Coronary artery (tissue), 2 donors: ENCODE measurements around the gene TICRR.

ENCODE experiments used
- DNase-seq: peaks from one replicate; pipeline ENCODE4 v3.0.0-alpha.2; 2017; ENCODE audit warnings: low spot score
- H3K27ac ChIP-seq, 2 donors: fragments of 200-600 bp; sonication (generic); one replicate each; pipeline ENCODE4 v1.5.1; 2016 to 2019
- H3K4me3 ChIP-seq: fragments of 200-600 bp; sonication (generic); 2 replicates; pipeline ENCODE4 v1.5.1; 2016; ENCODE audit warnings: mild to moderate bottlenecking, moderate library complexity
- TF ChIP-seq, protein P1 (sequence below): fragments of 200-600 bp; sonication (generic); IDR thresholded peaks from one replicate; pipeline ENCODE4 v1.5.1; 2019; ENCODE audit warnings: antibody characterized with exemption

The TICRR gene

DNA sequence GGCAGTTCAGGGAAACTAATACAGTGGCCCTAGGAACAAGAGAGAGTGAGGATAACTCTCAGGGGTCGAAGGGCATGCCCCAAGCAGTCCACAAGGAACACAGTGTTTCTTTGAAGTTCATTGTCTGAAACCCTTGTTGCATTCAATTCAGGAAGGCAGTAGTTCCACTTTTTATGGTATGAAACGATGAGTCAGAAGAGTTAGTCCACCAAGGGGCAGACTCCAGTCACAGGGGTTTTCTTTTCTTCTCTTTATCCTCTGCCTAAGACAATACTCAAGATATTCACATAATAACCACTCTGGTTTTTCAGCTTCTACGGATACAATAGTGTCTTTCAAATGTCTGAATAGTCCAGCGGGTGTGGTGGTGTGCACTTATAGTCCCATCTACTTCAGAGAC, 23.7 kb upstream of the TICRR start:
- no peak overlapping the region for H3K4me3 ChIP-seq
- no peak for DNase-seq
- no peak overlapping the region for H3K27ac ChIP-seq
- TF ChIP-seq, protein P1, sequence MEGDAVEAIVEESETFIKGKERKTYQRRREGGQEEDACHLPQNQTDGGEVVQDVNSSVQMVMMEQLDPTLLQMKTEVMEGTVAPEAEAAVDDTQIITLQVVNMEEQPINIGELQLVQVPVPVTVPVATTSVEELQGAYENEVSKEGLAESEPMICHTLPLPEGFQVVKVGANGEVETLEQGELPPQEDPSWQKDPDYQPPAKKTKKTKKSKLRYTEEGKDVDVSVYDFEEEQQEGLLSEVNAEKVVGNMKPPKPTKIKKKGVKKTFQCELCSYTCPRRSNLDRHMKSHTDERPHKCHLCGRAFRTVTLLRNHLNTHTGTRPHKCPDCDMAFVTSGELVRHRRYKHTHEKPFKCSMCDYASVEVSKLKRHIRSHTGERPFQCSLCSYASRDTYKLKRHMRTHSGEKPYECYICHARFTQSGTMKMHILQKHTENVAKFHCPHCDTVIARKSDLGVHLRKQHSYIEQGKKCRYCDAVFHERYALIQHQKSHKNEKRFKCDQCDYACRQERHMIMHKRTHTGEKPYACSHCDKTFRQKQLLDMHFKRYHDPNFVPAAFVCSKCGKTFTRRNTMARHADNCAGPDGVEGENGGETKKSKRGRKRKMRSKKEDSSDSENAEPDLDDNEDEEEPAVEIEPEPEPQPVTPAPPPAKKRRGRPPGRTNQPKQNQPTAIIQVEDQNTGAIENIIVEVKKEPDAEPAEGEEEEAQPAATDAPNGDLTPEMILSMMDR = no peak

DNA sequence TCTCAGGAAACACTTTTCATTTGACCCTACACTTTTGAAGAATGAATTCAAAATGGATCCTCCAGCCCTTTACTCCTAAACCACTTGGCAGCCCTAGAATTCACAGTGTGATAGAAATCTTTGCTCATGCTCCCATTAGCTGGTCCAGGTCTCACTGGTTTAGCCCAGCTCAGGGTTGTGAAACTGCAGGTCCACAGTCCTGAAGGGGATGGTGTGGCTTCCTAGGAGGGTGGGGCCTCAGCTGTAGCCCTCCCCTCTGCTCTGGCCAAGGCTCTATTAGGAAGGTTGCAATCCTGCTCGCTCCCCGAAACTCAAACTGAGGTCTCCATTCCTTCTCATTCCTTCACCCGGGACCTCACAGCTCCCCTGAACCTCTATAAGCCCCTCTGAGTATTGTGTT, 21.6 kb upstream of the TICRR start:
- DNase-seq = no peak
- H3K4me3 ChIP-seq = no peak overlapping the region

DNA sequence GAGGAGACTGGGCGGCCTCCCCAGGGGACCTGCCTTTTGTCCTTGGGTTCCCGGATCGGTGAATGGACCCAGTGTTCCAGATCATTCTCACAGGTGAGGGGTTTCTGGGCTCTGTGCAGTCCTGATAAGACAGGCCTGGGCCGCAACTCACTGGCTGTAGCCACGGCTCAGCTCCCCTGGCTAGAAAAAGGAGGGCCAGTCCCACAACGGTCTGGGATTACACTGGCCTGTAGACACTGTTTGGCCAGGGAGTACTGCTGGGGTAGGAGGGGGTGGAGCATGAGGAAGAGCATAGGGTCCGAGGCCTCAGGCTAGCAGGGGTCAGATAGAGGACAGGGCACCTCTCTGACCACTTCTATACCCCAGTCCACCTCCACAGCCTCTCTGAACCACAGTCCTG, 21.0 kb upstream of the TICRR start:
- no peak for DNase-seq
- TF ChIP-seq, protein P1 = no peak
- Histone ChIP-seq H3K4me3 (no peak overlapping the region), H3K27ac (no peak overlapping the region)

More for the DNA sequence above, 21.6 kb upstream of the TICRR start:
- H3K27ac ChIP-seq = no peak overlapping the region
- TF ChIP-seq, protein P1 = no peak

DNA sequence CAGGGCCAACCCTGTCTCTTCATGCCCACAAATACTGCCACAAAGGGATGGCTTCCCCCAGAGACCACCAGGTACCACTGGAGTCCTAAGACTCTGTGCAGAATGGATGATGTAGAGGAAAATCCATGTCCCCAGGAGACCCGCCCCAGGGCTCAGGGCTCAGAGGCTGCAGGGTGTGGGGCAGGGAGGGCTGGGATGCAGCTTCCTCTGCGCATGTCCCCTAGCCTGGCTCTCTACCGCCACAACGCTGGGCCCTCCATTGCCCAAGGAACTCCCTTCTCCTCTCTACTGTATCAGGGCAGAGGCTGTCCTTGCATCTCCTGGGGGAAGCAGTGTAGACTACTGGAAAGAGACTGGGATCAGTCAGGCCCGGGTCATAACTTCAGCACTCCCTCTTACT, 19.5 kb upstream of the TICRR start:
- TF ChIP-seq, protein P1 = no peak
- no peak for DNase-seq
- Histone ChIP-seq H3K4me3 (no peak overlapping the region), H3K27ac (no peak overlapping the region)

DNA sequence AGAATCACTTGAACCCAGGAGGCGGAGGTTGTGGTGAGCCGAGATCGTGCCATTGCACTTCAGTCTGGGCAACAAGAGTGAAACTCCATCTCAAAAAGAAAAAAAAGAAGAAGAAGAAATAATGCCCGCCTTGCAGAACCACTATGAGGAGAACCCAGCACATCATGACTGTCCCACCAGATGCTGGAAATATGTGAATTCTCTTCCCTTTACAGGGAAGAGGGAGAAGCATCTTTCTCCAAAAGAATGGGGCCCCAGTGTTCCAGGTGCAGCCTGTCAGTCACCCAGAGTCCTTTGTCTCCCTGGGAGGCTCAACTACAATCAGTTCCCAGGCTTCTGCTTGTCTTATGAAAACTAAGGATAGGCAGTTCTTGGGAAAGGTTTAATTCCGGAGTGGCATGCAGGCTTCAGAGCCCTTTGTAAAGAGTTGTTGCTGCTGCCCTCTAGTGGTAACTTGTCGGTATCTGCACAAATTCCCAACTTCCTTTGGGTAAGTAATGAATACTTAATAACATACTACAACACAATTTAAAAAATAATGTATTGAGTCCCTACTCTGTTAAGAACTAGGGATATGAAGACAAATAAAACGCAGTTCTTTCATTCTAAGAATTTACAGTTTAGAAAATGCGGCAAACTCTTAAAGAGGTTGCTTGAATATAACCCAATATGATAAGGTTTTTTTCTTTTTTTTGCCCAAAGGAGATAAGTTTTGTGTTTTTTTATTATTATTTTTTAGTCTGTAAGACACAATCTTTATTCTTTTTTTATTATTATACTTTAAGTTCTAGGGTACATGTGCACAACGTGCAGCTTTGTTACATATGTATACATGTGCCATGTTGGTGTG, 18.6 kb upstream of the TICRR start:
- TF ChIP-seq, protein P1 = peak; percentile 60
- DNase-seq = no peak

DNA sequence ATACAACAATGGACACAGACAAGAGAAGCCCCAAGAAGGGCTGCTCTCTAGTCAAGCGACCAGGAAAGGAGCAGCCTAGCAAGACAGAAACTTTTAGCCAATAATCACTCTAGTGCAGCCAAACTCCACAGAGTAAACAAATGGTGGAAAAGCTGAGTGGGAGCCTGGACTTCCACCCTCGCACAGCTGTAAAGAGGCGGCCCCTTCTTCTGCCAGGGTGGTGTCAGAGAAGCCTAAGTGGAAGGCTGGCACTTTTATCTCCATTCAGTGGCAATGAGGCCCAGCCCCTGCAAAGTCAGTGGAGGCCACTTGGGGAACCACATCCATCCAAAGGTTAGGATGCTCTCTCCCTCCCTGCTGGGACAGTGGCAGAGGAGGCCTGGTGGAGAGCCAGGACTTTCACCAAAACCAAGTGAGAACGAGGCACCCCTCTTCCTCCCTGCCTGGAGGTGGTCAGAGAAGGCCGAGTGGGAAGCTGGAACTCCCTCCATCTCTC, 15.5 kb upstream of the TICRR start:
- no peak for DNase-seq
- Histone ChIP-seq H3K4me3 (no peak overlapping the region), H3K27ac (no peak overlapping the region)
- TF ChIP-seq, protein P1 = no peak

More for the DNA sequence above, 18.6 kb upstream of the TICRR start:
- Histone ChIP-seq H3K27ac (no peak overlapping the region), H3K4me3 (no peak overlapping the region)

DNA sequence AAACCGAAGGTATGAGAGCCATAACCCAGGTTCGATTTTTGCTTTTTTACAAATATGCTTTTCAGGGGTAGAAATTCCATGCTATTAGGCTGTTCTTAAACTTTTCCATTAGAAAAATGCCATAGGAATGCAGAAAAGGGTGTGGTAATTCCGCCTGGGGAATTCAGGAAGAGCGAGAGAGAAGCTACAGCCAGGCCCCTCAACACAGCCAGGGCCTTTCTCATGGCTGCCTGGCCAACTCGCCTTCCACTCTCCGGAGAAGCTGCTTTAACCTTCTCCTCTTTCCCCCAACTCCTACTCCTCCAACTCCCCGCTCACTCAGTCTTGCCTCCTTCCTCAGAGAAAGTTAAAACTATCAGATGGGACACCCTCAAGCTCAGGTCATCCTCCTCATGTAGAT, 9.1 kb upstream of the TICRR start:
- H3K4me3 ChIP-seq = no peak overlapping the region

More for the DNA sequence above, 9.1 kb upstream of the TICRR start:
- no peak overlapping the region for H3K27ac ChIP-seq
- no peak for DNase-seq
- TF ChIP-seq, protein P1 = no peak
